Body of pancreas (tissue), 4 donors: ENCODE results near the gene RAB10.

Source experiments
- CTCF ChIP-seq, 7 experiments: fragments of 450-650 bp in 4 of 7; fragments of 200-600 bp in 3 of 7; sonication (generic) in 3 of 7; IDR thresholded peaks; one replicate each; pipeline ENCODE4 v1.5.1; 2016 to 2019; ENCODE audit warnings: antibody characterized with exemption in 7 of 7
- POLR2A ChIP-seq, 3 donors: fragments of 450-650 bp; IDR thresholded peaks; one replicate each; pipeline ENCODE4 v1.6.1; 2016; ENCODE audit warnings: antibody characterized with exemption in 3 of 3, mild to moderate bottlenecking in 2 of 3

- TF ChIP-seq POLR2A (IDR thresholded peaks at IDR 0.05) (no peak), CTCF (IDR thresholded peaks at IDR 0.05) (no peak)
Observed at GRCh38 chr2:25994509-25994908, 39.4 kb upstream of the RAB10 start.
